Heart left ventricle (tissue), 16 donors: ENCODE results near the gene PTPRD. TPM values are rescaled to one million over a fixed set of nuclear protein-coding genes. Genes with fewer than 3 reads are reported as not detected.

ENCODE experiments used
- ATAC-seq, 4 donors: fragments of 200-7000 bp; cut with Tn5 transposase; one replicate each; pipeline ENCODE4 v1.9.1; 2020 to 2022; ENCODE audit warnings: moderate library complexity in 4 of 4, mild to moderate bottlenecking in 3 of 4, moderate number of reproducible peaks in 1 of 4
- DNase-seq, 5 donors: peaks; one replicate each; pipeline ENCODE4 v3.0.0-alpha.2; 2020
- H3K27ac ChIP-seq, 12 donors: fragments of 200-600 bp; sonication (generic) in 4 of 12; one replicate each; pipeline versions ENCODE4 v1.5.0 to v1.8.0; 2016 to 2022; ENCODE audit warnings: mild to moderate bottlenecking in 2 of 12
- H3K27me3 ChIP-seq, 9 donors: fragments of 200-600 bp; sonication (generic) in 2 of 9; one replicate each; pipeline versions ENCODE4 v1.5.1 to v1.8.0; 2016 to 2022; ENCODE audit warnings: mild to moderate bottlenecking in 3 of 9
- H3K36me3 ChIP-seq, 9 donors: fragments of 200-600 bp; sonication (generic) in 2 of 9; one replicate each; pipeline versions ENCODE4 v1.5.0 to v1.8.0; 2018 to 2022; ENCODE audit warnings: mild to moderate bottlenecking in 2 of 9
- H3K4me1 ChIP-seq, 12 donors: fragments of 200-600 bp; sonication (generic) in 4 of 12; one replicate each; pipeline versions ENCODE4 v1.5.0 to v1.8.0; 2016 to 2022; ENCODE audit warnings: mild to moderate bottlenecking in 3 of 12
- H3K4me3 ChIP-seq, 12 donors: fragments of 200-600 bp; sonication (generic) in 4 of 12; one replicate each; pipeline versions ENCODE4 v1.5.0 to v1.8.0; 2017 to 2022; ENCODE audit warnings: mild to moderate bottlenecking in 9 of 12, moderate library complexity in 4 of 12
- H3K9me3 ChIP-seq, 12 donors: fragments of 200-600 bp; sonication (generic) in 4 of 12; one replicate each; pipeline versions ENCODE4 v1.5.0 to v1.8.0; 2016 to 2022; ENCODE audit warnings: mild to moderate bottlenecking in 1 of 12
- POLR2A ChIP-seq, 2 donors: fragments of 450-650 bp; IDR thresholded peaks; one replicate each; pipeline ENCODE4 v1.6.1; 2017; ENCODE audit warnings: antibody characterized with exemption in 2 of 2, mild to moderate bottlenecking in 2 of 2, moderate library complexity in 2 of 2
- WGBS, 4 donors: extraction: QIAGEN DNeasy Blood & Tissue Kit in 2 of 4; methylation state at CpG; one replicate each; pipeline versions ENCODE4 v1.1.5 to v1.1.7; 2013 to 2018; 5-methylcytosine and 5-hydroxymethylcytosine counted together
- intact Hi-C, 10 donors: fragments of 100-400 bp; cut with DNase I; formaldehyde crosslinking; loops; one replicate each; pipeline versions ENCODE4 v1.11.1 to v1.14.2; 2022
- polyA plus RNA-seq, 2 donors: library from polyadenylated mRNA; stranded (reverse); fragments of 200-250 nt; gene quantifications; one replicate each; pipeline ENCODE4 v1.2.3, GENCODE V29; 2013
- total RNA-seq, 9 donors: library from RNA; depleted of rRNA in 2 of 9; stranded (reverse); fragments of >200 nt in 2 of 9; fragmentation: NEBNext Ultra II Directional in 3 of 9; extraction: Animal tissue kit (Norgen Biotek cat#: 25700) in 3 of 9; gene quantifications; one replicate each; pipeline versions ENCODE4 v1.1.0 to v1.2.4, GENCODE V29; 2016 to 2023
- TF ChIP-seq, protein P1 (sequence below), 12 donors: fragments of 200-600 bp; sonication (generic) in 4 of 12; IDR thresholded peaks; one replicate each; pipeline versions ENCODE4 v1.5.0 to v1.8.0; 2018 to 2022; ENCODE audit warnings: antibody characterized with exemption in 12 of 12, mild to moderate bottlenecking in 5 of 12
- donor health status: ischemic (EF 13 %, LVEDD 7.1; RV severe dilation, severe dysfunction).
- donor health status: healthy with polysubstance abuse.
- donor health status: DM: no; HTN: yes; CAD: no.
- donor health status: DM: no; HTN: no; CAD: no.
- donor health status: ischemic (EF 25% LVEDD 6.9; RV normal size, moderate dysfunction).
- donor health status: ischemic (EF 25% LVEDD 5.7; RV mildly dilated, moderate dysfunction).
- donor health status: healthy.
- donor health status: DM: yes; HTN: yes; CAD: no.
- donor health status: ischemic (EF 35%, LVEDD 5.7; RV mildly dilated, moderate dysfunction).
- donor health status: nonischemic (EF 11% LVEDD 7.7; RV severe dilation, severe dysfunction).
- donor health status: DM: yes; HTN: yes; CAD: no.
- donor health status: PGD.
- donor health status: ischemic (EF 29% LVEDD 5.4; RV normal size, mild dysfunction).
- donor health status: nonischemic (EF 23%, LVEDD 6.1; RV moderate dilation, normal function).

Gene PTPRD
- total and polyA plus RNA-seq, 11 donors = 1.4 to 25.3 (median 15.1) TPM

DNA sequence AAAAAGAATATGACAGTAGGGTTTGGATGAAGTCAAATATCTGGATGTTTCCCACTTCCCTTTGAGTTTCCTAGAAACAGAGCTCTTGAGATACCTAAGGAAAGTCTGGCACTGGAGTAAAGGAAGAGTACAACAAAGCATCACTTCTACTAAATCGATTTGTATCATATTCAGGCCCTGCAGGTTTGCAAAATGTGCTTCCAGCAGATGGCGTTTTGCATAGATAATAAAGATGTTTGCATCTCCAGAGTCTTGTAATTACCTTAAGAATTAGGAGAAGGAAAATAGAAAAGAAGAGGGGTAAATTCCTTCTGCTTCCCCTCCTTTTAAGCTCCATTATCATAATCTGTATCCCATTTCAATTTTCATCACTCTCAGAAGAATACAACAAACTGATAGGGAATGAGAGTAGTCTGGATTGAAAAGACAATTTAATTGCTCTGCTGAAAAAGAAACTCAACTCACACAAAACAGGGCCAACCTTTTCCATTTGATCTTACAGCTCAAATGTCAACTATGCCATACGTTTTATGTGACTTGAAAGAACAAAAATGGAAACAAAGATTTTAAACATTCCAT is 380.4 kb downstream of the PTPRD start:
- Histone ChIP-seq H3K4me3 (no peak overlapping the region), H3K4me1 (no peaks in the 10 kb centered on the region), H3K36me3 (no peaks in the 10 kb centered on the region), H3K27me3 (no peaks in the 10 kb centered on the region), H3K9me3 (no peaks in the 10 kb centered on the region), H3K27ac (no peak overlapping the region)
- TF ChIP-seq, protein P1, sequence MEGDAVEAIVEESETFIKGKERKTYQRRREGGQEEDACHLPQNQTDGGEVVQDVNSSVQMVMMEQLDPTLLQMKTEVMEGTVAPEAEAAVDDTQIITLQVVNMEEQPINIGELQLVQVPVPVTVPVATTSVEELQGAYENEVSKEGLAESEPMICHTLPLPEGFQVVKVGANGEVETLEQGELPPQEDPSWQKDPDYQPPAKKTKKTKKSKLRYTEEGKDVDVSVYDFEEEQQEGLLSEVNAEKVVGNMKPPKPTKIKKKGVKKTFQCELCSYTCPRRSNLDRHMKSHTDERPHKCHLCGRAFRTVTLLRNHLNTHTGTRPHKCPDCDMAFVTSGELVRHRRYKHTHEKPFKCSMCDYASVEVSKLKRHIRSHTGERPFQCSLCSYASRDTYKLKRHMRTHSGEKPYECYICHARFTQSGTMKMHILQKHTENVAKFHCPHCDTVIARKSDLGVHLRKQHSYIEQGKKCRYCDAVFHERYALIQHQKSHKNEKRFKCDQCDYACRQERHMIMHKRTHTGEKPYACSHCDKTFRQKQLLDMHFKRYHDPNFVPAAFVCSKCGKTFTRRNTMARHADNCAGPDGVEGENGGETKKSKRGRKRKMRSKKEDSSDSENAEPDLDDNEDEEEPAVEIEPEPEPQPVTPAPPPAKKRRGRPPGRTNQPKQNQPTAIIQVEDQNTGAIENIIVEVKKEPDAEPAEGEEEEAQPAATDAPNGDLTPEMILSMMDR (IDR thresholded peaks at IDR 0.05) = peak in 4 of 12 donors; percentile 7 to 23 (median 16)
- TF ChIP-seq POLR2A (IDR thresholded peaks at IDR 0.05) = no peak
- DNase-seq (no peak), ATAC-seq (no peak)
- intact Hi-C loops = loop anchor here in 1 of 10 donors (5.0 kb wide), 1 partner anchor 35 kb away; no protein-coding TSS in a partner anchor
- WGBS, 4 donors = 24 to 34% (median 26%) methylated on average over 3 of the region's 3 CpGs

DNA sequence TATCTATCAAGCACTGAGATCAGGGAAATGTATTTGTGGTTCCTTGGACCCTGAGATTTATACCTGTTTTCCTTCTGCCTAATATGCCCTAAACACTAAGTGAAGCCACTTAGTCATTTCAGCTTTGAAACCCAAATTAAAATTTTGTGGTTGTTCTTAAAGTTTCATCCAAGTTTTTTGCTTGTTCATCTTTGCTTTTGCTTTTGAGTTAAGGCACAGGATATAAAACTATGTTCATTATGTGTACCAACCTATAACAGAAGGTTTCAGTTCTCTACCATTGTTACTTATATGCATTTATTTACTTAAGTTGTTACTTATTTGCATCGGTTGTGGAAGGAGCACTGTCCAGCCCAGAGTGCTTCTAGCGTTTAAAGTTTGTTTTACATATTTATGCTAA is 382.3 kb downstream of the PTPRD start:
- Histone ChIP-seq H3K36me3 (no peaks in the 10 kb centered on the region), H3K27me3 (no peaks in the 10 kb centered on the region), H3K4me3 (no peak overlapping the region), H3K27ac (no peak overlapping the region), H3K4me1 (no peaks in the 10 kb centered on the region), H3K9me3 (no peaks in the 10 kb centered on the region)
- no peak for TF ChIP-seq POLR2A (IDR thresholded peaks at IDR 0.05)
- TF ChIP-seq, protein P1 (IDR thresholded peaks at IDR 0.05) = no peak
- 77 to 95% (median 88%) methylated on average over 2 of the region's 2 CpGs for WGBS, 4 donors
- no peak for DNase-seq
- intact Hi-C loops = loop anchor here in 1 of 10 donors (5.0 kb wide), 1 partner anchor 37 kb away; no protein-coding TSS in a partner anchor
- ATAC-seq = no peak

DNA sequence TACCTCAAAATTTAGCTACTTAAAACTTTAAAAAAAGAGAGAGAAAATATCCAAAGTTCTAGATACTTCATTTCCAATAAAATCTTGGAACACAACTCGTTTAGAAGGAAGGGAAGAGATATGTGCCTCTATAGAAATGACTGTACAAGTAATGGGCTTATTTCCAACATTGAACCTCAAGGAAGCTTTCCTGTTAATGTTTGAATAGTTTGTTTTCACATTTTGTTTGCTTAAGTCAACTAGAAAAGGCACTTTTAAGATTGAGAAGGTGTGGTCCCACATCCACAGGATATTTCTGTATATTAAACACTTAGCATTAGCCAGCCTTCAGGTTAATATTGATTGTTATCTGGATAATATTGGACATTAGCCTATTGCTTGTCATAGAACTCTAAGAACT is 384.7 kb downstream of the PTPRD start:
- no peak for TF ChIP-seq POLR2A (IDR thresholded peaks at IDR 0.05)
- TF ChIP-seq, protein P1 (IDR thresholded peaks at IDR 0.05) = no peak
- Histone ChIP-seq H3K27me3 (no peaks in the 10 kb centered on the region), H3K9me3 (no peaks in the 10 kb centered on the region), H3K27ac (no peak overlapping the region), H3K4me3 (no peak overlapping the region), H3K4me1 (no peaks in the 10 kb centered on the region), H3K36me3 (no peaks in the 10 kb centered on the region)
- intact Hi-C loops = no loop called here
- WGBS, 4 donors = 25 to 41% (median 35%) methylated on average over 1 of the region's 1 CpG
- DNase-seq (no peak), ATAC-seq (no peak)

DNA sequence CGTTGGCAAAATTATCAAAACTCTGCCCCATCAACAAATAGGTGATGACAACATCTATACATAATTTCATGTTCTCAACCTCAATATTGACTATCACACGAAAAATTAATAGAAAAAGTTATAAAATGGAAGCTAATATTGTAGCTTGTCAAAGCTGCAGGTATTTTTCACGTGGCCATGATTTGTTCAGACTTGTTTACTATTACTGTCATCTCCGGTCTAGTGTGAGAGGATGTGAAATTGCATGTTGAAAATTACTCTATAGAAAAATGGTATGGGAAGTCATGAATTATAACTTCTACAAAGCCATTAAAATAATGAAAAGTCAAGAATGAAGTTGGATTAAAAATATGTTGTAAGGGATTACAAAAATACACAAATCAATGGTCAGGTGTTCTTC is 385.8 kb downstream of the PTPRD start:
- no peak for ATAC-seq
- intact Hi-C loops = no loop called here
- Histone ChIP-seq H3K9me3 (no peaks in the 10 kb centered on the region), H3K27ac (no peak overlapping the region), H3K4me3 (no peak overlapping the region), H3K27me3 (no peaks in the 10 kb centered on the region), H3K36me3 (no peaks in the 10 kb centered on the region), H3K4me1 (no peaks in the 10 kb centered on the region)
- WGBS, 4 donors = 75 to 79% (median 77%) methylated on average over 4 of the region's 4 CpGs
- TF ChIP-seq POLR2A (IDR thresholded peaks at IDR 0.05) = no peak
- TF ChIP-seq, protein P1 (IDR thresholded peaks at IDR 0.05) = no peak
- DNase-seq = no peak
